Measurements from ENCODE around the gene FIG4. TPM values are rescaled to one million over a fixed set of nuclear protein-coding genes. Genes with fewer than 3 reads are reported as not detected.
"Not testable (repeated sequence)": the region's sequence is repeated elsewhere in the genome, so short reads cannot be mapped to it uniquely, and the experiment has no call there.

The FIG4 gene
- polyA plus RNA-seq, 1 of the 3 experiments (the other 2 are of a cell fraction): 6.8 TPM

- no peak for TF ChIP-seq EP300 (IDR thresholded peaks at IDR 0.05; ENCODE audit: borderline replicate concordance in 1 of 2, low read depth in 1 of 2, low read length in 1 of 2)
- TF ChIP-seq REST (IDR thresholded peaks at IDR 0.05; ENCODE audit: low read depth, low read length): no peak
- no peak for TF ChIP-seq ELF1 (IDR thresholded peaks at IDR 0.05)
- TF ChIP-seq MAX (IDR thresholded peaks at IDR 0.05; ENCODE audit: low read depth): no peak
- TF ChIP-seq CHD2 (IDR thresholded peaks at IDR 0.05; ENCODE audit: low read length, partially characterized antibody): no peak
Observed at GRCh38 chr6:109867970-109868358, 176.9 kb downstream of the FIG4 start (continued).

- TF ChIP-seq USF1 (IDR thresholded peaks at IDR 0.05; ENCODE audit: borderline replicate concordance, low read depth): peak; percentile 49; the same call in 1 of the 2 replicates
- H2AFZ ChIP-seq (ENCODE audit: low read depth); H3K27me3 ChIP-seq (ENCODE audit: insufficient read depth); H3K4me3 ChIP-seq (ENCODE audit: low read depth in 2 of 2, low read length in 1 of 2); H4K20me1 ChIP-seq (ENCODE audit: insufficient read depth); H3K4me1 ChIP-seq (ENCODE audit: control insufficient read depth in 1 of 2, insufficient read depth in 2 of 2, low read depth in 1 of 2, low read length in 1 of 2); H3K36me3 ChIP-seq (replicated peaks in 1 of 2; ENCODE audit: control insufficient read depth in 1 of 2, insufficient read depth in 2 of 2, low read length in 1 of 2); H3K9ac ChIP-seq; POLR2A ChIA-PET; H3K79me2 ChIP-seq (ENCODE audit: insufficient read depth); H3F3A ChIP-seq (replicated peaks; ENCODE audit: insufficient read depth); H3K9me2 ChIP-seq; H3K27ac ChIP-seq (ENCODE audit: low read depth in 2 of 2, low read length in 1 of 2); H3K4me2 ChIP-seq; H3K9me3 ChIP-seq; DNase-seq: not testable (repeated sequence)
- 34% methylated on average over 5 of the region's 5 CpGs for WGBS (ENCODE audit: low lambda C conversion rate)
- CTCF ChIA-PET: interaction anchor here (1.2 kb wide), 1 partner anchor 170 kb away, joined by 3 read pairs; no protein-coding TSS in a partner anchor
Observed at GRCh38 chr6:109869398-109870088, 178.4 kb downstream of the FIG4 start.

GRCh38 chr6:109870089-109870410 is 179.0 kb downstream of the FIG4 start:
- Histone ChIP-seq H3K4me3 (ENCODE audit: low read depth in 2 of 2, low read length in 1 of 2) (no peak overlapping the region), H3K4me2 (no peak overlapping the region), H3K36me3 (replicated peaks in 1 of 2; ENCODE audit: control insufficient read depth in 1 of 2, insufficient read depth in 2 of 2, low read length in 1 of 2) (no peaks in the 10 kb centered on the region), H3K27ac (ENCODE audit: low read depth in 2 of 2, low read length in 1 of 2) (no peak overlapping the region), H3F3A (replicated peaks; ENCODE audit: insufficient read depth) (no peaks in the 10 kb centered on the region), H3K9ac (no peak overlapping the region), H3K4me1 (ENCODE audit: control insufficient read depth in 1 of 2, insufficient read depth in 2 of 2, low read depth in 1 of 2, low read length in 1 of 2) (no peaks in the 10 kb centered on the region; a peak in 1 of 4 replicates), H3K9me2 (no peaks in the 10 kb centered on the region), H3K9me3 (no peaks in the 10 kb centered on the region), H4K20me1 (ENCODE audit: insufficient read depth) (no peaks in the 10 kb centered on the region), H2AFZ (ENCODE audit: low read depth) (no peak overlapping the region), H3K79me2 (ENCODE audit: insufficient read depth) (no peaks in the 10 kb centered on the region), H3K27me3 (ENCODE audit: insufficient read depth) (no peaks in the 10 kb centered on the region)
- WGBS (ENCODE audit: low lambda C conversion rate): 55% methylated on average over 5 of the region's 5 CpGs
- POLR2A ChIA-PET: no interaction called here
- CTCF ChIA-PET: interaction anchor here (1.2 kb wide), 1 partner anchor 170 kb away, joined by 3 read pairs; no protein-coding TSS in a partner anchor
- DNase-seq: no peak
- TF ChIP-seq PBX3 (IDR thresholded peaks at IDR 0.05) (no peak), RFX5 (IDR thresholded peaks at IDR 0.05; ENCODE audit: low read length) (no peak), RXRA (IDR thresholded peaks at IDR 0.05; ENCODE audit: borderline replicate concordance, low read depth) (no peak), NFIC (IDR thresholded peaks at IDR 0.05; ENCODE audit: borderline replicate concordance) (no peak), NRF1 (IDR thresholded peaks at IDR 0.05; ENCODE audit: low read depth, low read length) (no peak), ELF1 (IDR thresholded peaks at IDR 0.05) (no peak), CHD2 (IDR thresholded peaks at IDR 0.05; ENCODE audit: low read length, partially characterized antibody) (no peak), POLR2AphosphoS5 (IDR thresholded peaks at IDR 0.05; ENCODE audit: low read depth, low read length) (no peak), RAD21 (IDR thresholded peaks at IDR 0.05; ENCODE audit: low read length) (no peak), ZBTB33 (IDR thresholded peaks at IDR 0.05; ENCODE audit: borderline replicate concordance, low read depth) (no peak), FOXJ3 (CRISPR knock-in tag; IDR thresholded peaks at IDR 0.05) (no peak), USF2 (IDR thresholded peaks at IDR 0.05; ENCODE audit: borderline replicate concordance, low read depth, low read length) (no peak), TCF12 (IDR thresholded peaks at IDR 0.05) (no peak)
